ENCODE results near the gene BHLHE41. TPM values are rescaled to one million over a fixed set of nuclear protein-coding genes. Genes with fewer than 3 reads are reported as not detected.

The BHLHE41 gene
- total RNA-seq, result under 1 TPM in 2 of 3 donors, not detected in 1; 0.05 to 0.28 TPM

- peaks cover 29% of the 10 kb centered on the region for H3K4me1 Mint-ChIP-seq (ENCODE audit: low read depth)
- H3K4me3 Mint-ChIP-seq, result peak within 1 kb of the TSS; percentile 76
- DNase-seq (no peak), ATAC-seq (no peak)
- no peaks in the 10 kb centered on the region for H3K36me3 Mint-ChIP-seq (ENCODE audit: insufficient read depth)
- no peaks in the 10 kb centered on the region for H3K9me3 Mint-ChIP-seq
- peaks cover 80% of the 10 kb centered on the region for H3K27me3 Mint-ChIP-seq (ENCODE audit: low read depth)
These were observed at the start of gene BHLHE41 for GRCh38 chr12:26124446-26125399. Gene BHLHE41, minus strand, starts transcription at chr12:26125037. Its CDS starts 258 bp downstream, at chr12:26124779.

GRCh38 chr12:26172946-26173552 lies 48.2 kb upstream of the BHLHE41 start:
- Mint-ChIP-seq H3K9me3 (no peaks in the 10 kb centered on the region), H3K4me3 (no peak overlapping the region), H3K27me3 (ENCODE audit: low read depth) (peaks cover 21% of the 10 kb centered on the region), H3K36me3 (ENCODE audit: insufficient read depth) (no peaks in the 10 kb centered on the region), H3K4me1 (ENCODE audit: low read depth) (no peaks in the 10 kb centered on the region)
- no peak for DNase-seq
- no peak for ATAC-seq

GRCh38 chr12:26172539-26172938 lies 47.7 kb upstream of the BHLHE41 start:
- no peaks in the 10 kb centered on the region for H3K9me3 Mint-ChIP-seq
- H3K4me1 Mint-ChIP-seq (ENCODE audit: low read depth), result no peaks in the 10 kb centered on the region
- no peaks in the 10 kb centered on the region for H3K36me3 Mint-ChIP-seq (ENCODE audit: insufficient read depth)
- ATAC-seq (no peak), DNase-seq (no peak)
- H3K27me3 Mint-ChIP-seq (ENCODE audit: low read depth), result peaks cover 26% of the 10 kb centered on the region
- no peak overlapping the region for H3K4me3 Mint-ChIP-seq

GRCh38 chr12:26172013-26172412 lies 47.2 kb upstream of the BHLHE41 start:
- ATAC-seq (no peak), DNase-seq (no peak)
- H3K4me3 Mint-ChIP-seq, result no peak overlapping the region
- no peaks in the 10 kb centered on the region for H3K9me3 Mint-ChIP-seq
- H3K36me3 Mint-ChIP-seq (ENCODE audit: insufficient read depth), result no peaks in the 10 kb centered on the region
- peaks cover 31% of the 10 kb centered on the region for H3K27me3 Mint-ChIP-seq (ENCODE audit: low read depth)
- no peaks in the 10 kb centered on the region for H3K4me1 Mint-ChIP-seq (ENCODE audit: low read depth)

GRCh38 chr12:26164118-26164517 lies 39.3 kb upstream of the BHLHE41 start:
- ATAC-seq (no peak), DNase-seq (no peak)
- Mint-ChIP-seq H3K36me3 (ENCODE audit: insufficient read depth) (no peaks in the 10 kb centered on the region), H3K4me1 (ENCODE audit: low read depth) (no peaks in the 10 kb centered on the region), H3K4me3 (no peak overlapping the region), H3K9me3 (no peaks in the 10 kb centered on the region), H3K27me3 (ENCODE audit: low read depth) (peaks cover 31% of the 10 kb centered on the region)

GRCh38 chr12:26162905-26163304 lies 38.1 kb upstream of the BHLHE41 start:
- Mint-ChIP-seq H3K9me3 (no peaks in the 10 kb centered on the region), H3K27me3 (ENCODE audit: low read depth) (peaks cover 29% of the 10 kb centered on the region), H3K4me3 (no peak overlapping the region), H3K36me3 (ENCODE audit: insufficient read depth) (no peaks in the 10 kb centered on the region), H3K4me1 (ENCODE audit: low read depth) (no peaks in the 10 kb centered on the region)
- ATAC-seq (no peak), DNase-seq (no peak)

- ATAC-seq, result no peak
- Mint-ChIP-seq H3K36me3 (ENCODE audit: insufficient read depth) (no peaks in the 10 kb centered on the region), H3K9me3 (no peaks in the 10 kb centered on the region), H3K27me3 (ENCODE audit: low read depth) (peaks cover 22% of the 10 kb centered on the region), H3K4me1 (ENCODE audit: low read depth) (no peaks in the 10 kb centered on the region), H3K4me3 (no peak overlapping the region)
- no peak for DNase-seq
These were observed 37.3 kb upstream of the BHLHE41 start for GRCh38 chr12:26162174-26162573.

- Mint-ChIP-seq H3K36me3 (ENCODE audit: insufficient read depth) (no peaks in the 10 kb centered on the region), H3K4me1 (ENCODE audit: low read depth) (no peaks in the 10 kb centered on the region), H3K4me3 (no peak overlapping the region), H3K27me3 (ENCODE audit: low read depth) (peaks cover 17% of the 10 kb centered on the region), H3K9me3 (no peaks in the 10 kb centered on the region)
- ATAC-seq (peak in 1 of 2 donors; percentile 27), DNase-seq (no peak)
These were observed 33.4 kb upstream of the BHLHE41 start for GRCh38 chr12:26158078-26158764.

- Mint-ChIP-seq H3K4me1 (ENCODE audit: low read depth) (no peaks in the 10 kb centered on the region), H3K36me3 (ENCODE audit: insufficient read depth) (no peaks in the 10 kb centered on the region), H3K9me3 (no peaks in the 10 kb centered on the region), H3K4me3 (no peak overlapping the region), H3K27me3 (ENCODE audit: low read depth) (peaks cover 19% of the 10 kb centered on the region)
- no peak for DNase-seq
- ATAC-seq, result no peak
These were observed 32.2 kb upstream of the BHLHE41 start for GRCh38 chr12:26157001-26157400.

- no peaks in the 10 kb centered on the region for H3K4me1 Mint-ChIP-seq (ENCODE audit: low read depth)
- peak overlapping the region; percentile 12 for H3K4me3 Mint-ChIP-seq
- no peaks in the 10 kb centered on the region for H3K9me3 Mint-ChIP-seq
- DNase-seq (no peak), ATAC-seq (no peak)
- no peaks in the 10 kb centered on the region for H3K36me3 Mint-ChIP-seq (ENCODE audit: insufficient read depth)
- peaks cover 19% of the 10 kb centered on the region for H3K27me3 Mint-ChIP-seq (ENCODE audit: low read depth)
These were observed 31.5 kb upstream of the BHLHE41 start for GRCh38 chr12:26156201-26156871.

- DNase-seq (no peak), ATAC-seq (no peak)
- H3K4me1 Mint-ChIP-seq (ENCODE audit: low read depth), result no peaks in the 10 kb centered on the region
- no peak overlapping the region for H3K4me3 Mint-ChIP-seq
- no peaks in the 10 kb centered on the region for H3K9me3 Mint-ChIP-seq
- no peaks in the 10 kb centered on the region for H3K36me3 Mint-ChIP-seq (ENCODE audit: insufficient read depth)
- peaks cover 18% of the 10 kb centered on the region for H3K27me3 Mint-ChIP-seq (ENCODE audit: low read depth)
These were observed 28.8 kb upstream of the BHLHE41 start for GRCh38 chr12:26153421-26154154.

GRCh38 chr12:26152507-26153102 lies 27.8 kb upstream of the BHLHE41 start:
- Mint-ChIP-seq H3K4me1 (ENCODE audit: low read depth) (no peaks in the 10 kb centered on the region), H3K27me3 (ENCODE audit: low read depth) (peaks cover 14% of the 10 kb centered on the region), H3K4me3 (no peak overlapping the region), H3K9me3 (no peaks in the 10 kb centered on the region), H3K36me3 (ENCODE audit: insufficient read depth) (no peaks in the 10 kb centered on the region)
- no peak for DNase-seq
- ATAC-seq, result no peak

- Mint-ChIP-seq H3K9me3 (no peaks in the 10 kb centered on the region), H3K36me3 (ENCODE audit: insufficient read depth) (no peaks in the 10 kb centered on the region), H3K4me3 (no peak overlapping the region), H3K27me3 (ENCODE audit: low read depth) (peaks cover 15% of the 10 kb centered on the region), H3K4me1 (ENCODE audit: low read depth) (no peaks in the 10 kb centered on the region)
- no peak for ATAC-seq
- DNase-seq, result no peak
These were observed 26.1 kb upstream of the BHLHE41 start for GRCh38 chr12:26150736-26151450.
